Activated CD4-positive, alpha-beta T cell treated with anti-CD3 and anti-CD28 coated beads, Interleukin-2, Interleukin-6, amounts not matched to agents 100 ng/mL and 50 ng/mL, durations not matched to agents 16 hours and 8 hours (primary cell): Measurements from ENCODE around the gene TXNDC17.

Source experiments
- DNase-seq: peaks from one replicate; pipeline ENCODE4 v3.0.0-alpha.2; 2020

TXNDC17 gene

GRCh38 chr17:6666077-6666521 is 25.2 kb downstream of the TXNDC17 start:
- DNase-seq: peak; percentile 67

GRCh38 chr17:6666557-6666956 is 25.7 kb downstream of the TXNDC17 start:
- DNase-seq: no peak

GRCh38 chr17:6667516-6667915 is 26.7 kb downstream of the TXNDC17 start:
- no peak for DNase-seq

- no peak for DNase-seq
Measured at GRCh38 chr17:6668219-6668618, 27.4 kb downstream of the TXNDC17 start.

GRCh38 chr17:6668727-6669425 is 28.0 kb downstream of the TXNDC17 start:
- no peak for DNase-seq

GRCh38 chr17:6669479-6670212 is 28.8 kb downstream of the TXNDC17 start:
- DNase-seq: no peak

- DNase-seq: no peak
Measured at GRCh38 chr17:6670571-6670970, 29.7 kb downstream of the TXNDC17 start.

- no peak for DNase-seq
Measured at GRCh38 chr17:6670999-6671398, 30.1 kb downstream of the TXNDC17 start.

- no peak for DNase-seq
Measured at GRCh38 chr17:6671431-6671830, 30.6 kb downstream of the TXNDC17 start.

GRCh38 chr17:6674586-6674985 is 33.7 kb downstream of the TXNDC17 start:
- DNase-seq: no peak

- no peak for DNase-seq
Measured at GRCh38 chr17:6675201-6675825, 34.5 kb downstream of the TXNDC17 start.

- no peak for DNase-seq
Measured at GRCh38 chr17:6676802-6677157, 35.9 kb downstream of the TXNDC17 start.

GRCh38 chr17:6677158-6677831 is 36.4 kb downstream of the TXNDC17 start:
- DNase-seq: peak; percentile 34

- no peak for DNase-seq
Measured at GRCh38 chr17:6677946-6678345, 37.1 kb downstream of the TXNDC17 start.

GRCh38 chr17:6679241-6679640 is 38.4 kb downstream of the TXNDC17 start:
- DNase-seq: no peak

- no peak for DNase-seq
Measured at GRCh38 chr17:6681176-6681575, 40.3 kb downstream of the TXNDC17 start.

GRCh38 chr17:6681671-6682070 is 40.8 kb downstream of the TXNDC17 start:
- DNase-seq: no peak

GRCh38 chr17:6682339-6682738 is 41.5 kb downstream of the TXNDC17 start:
- DNase-seq: no peak

GRCh38 chr17:6683081-6683684 is 42.3 kb downstream of the TXNDC17 start:
- no peak for DNase-seq

GRCh38 chr17:6683730-6684459 is 43.0 kb downstream of the TXNDC17 start:
- no peak for DNase-seq

- no peak for DNase-seq
Measured at GRCh38 chr17:6684460-6684783, 43.6 kb downstream of the TXNDC17 start.
